Ectodermal cell (in vitro differentiated cells): Measurements from ENCODE around the gene XRCC1.
"Not testable (repeated sequence)": the region's sequence is repeated elsewhere in the genome, so short reads cannot be mapped to it uniquely, and the experiment has no call there.

Experiments used
- H3K27ac ChIP-seq: 2 replicates; pipeline ENCODE4 v1.7.0; 2013; ENCODE audit warnings: mild to moderate bottlenecking, low read depth, low read length; ENCODE audit not compliant: insufficient read depth, poor library complexity, severe bottlenecking
- H3K27me3 ChIP-seq: 2 replicates; pipeline ENCODE4 v1.7.0; 2013; ENCODE audit warnings: mild to moderate bottlenecking, low read length; ENCODE audit not compliant: insufficient read depth, control insufficient read depth, poor library complexity, severe bottlenecking
- H3K36me3 ChIP-seq: one replicate; pipeline ENCODE4 v1.7.0; 2013; ENCODE audit warnings: low read length; ENCODE audit not compliant: control insufficient read depth, insufficient read depth
- H3K4me1 ChIP-seq: one replicate; pipeline ENCODE4 v1.7.0; 2013; ENCODE audit warnings: low read length; ENCODE audit not compliant: control insufficient read depth, insufficient read depth
- H3K4me3 ChIP-seq: 2 replicates; pipeline ENCODE4 v1.7.0; 2013; ENCODE audit warnings: low read depth, low read length, control low read depth; ENCODE audit not compliant: insufficient read depth
- H3K9me3 ChIP-seq: 2 replicates; pipeline ENCODE4 v1.7.0; 2013; ENCODE audit warnings: mild to moderate bottlenecking, low read length, moderate library complexity; ENCODE audit not compliant: control insufficient read depth
- WGBS, 2 experiments: methylation state at CpG; one replicate each; pipeline ENCODE4 v1.1.7; 2013; ENCODE audit warnings: missing lambda C conversion rate in 2 of 2; 5-methylcytosine and 5-hydroxymethylcytosine counted together

The XRCC1 gene

DNA sequence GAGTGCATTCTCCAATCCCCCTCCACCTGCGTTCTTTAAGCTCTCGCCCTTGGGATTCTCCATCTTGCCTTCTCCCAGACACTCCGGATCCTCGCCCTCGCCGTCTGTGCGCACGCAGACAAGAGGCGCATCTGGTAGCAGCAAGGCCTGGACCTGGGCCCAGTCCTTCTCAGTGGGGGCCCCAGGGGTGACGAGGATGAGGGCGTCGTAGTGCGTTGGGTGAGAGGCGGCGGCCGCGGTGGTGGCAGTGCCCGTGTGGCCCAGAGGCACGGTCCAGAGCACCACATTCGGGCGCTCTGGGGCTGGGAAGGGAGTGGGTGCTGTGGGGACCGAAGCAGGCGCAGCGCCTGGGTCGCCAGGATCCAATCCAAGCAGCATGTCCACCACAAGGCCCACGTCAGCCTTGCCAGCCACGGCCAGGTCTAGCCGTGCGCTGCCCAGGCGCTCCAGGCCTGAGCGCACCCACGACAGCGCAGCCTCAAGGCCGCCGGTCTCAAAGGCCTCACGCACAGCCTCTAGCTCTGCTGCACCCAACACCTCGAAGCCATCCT is 17.5 kb upstream of the XRCC1 start:
- no peak overlapping the region for H3K27ac ChIP-seq
- peaks cover 7% of the 10 kb centered on the region for H3K4me1 ChIP-seq
- no peak overlapping the region for H3K4me3 ChIP-seq
- H3K9me3 ChIP-seq = no peaks in the 10 kb centered on the region
- no peaks in the 10 kb centered on the region for H3K27me3 ChIP-seq
- WGBS, 2 experiments = 95 to 96% methylated on average over 37 of the region's 37 CpGs
- peaks cover 31% of the 10 kb centered on the region for H3K36me3 ChIP-seq

DNA sequence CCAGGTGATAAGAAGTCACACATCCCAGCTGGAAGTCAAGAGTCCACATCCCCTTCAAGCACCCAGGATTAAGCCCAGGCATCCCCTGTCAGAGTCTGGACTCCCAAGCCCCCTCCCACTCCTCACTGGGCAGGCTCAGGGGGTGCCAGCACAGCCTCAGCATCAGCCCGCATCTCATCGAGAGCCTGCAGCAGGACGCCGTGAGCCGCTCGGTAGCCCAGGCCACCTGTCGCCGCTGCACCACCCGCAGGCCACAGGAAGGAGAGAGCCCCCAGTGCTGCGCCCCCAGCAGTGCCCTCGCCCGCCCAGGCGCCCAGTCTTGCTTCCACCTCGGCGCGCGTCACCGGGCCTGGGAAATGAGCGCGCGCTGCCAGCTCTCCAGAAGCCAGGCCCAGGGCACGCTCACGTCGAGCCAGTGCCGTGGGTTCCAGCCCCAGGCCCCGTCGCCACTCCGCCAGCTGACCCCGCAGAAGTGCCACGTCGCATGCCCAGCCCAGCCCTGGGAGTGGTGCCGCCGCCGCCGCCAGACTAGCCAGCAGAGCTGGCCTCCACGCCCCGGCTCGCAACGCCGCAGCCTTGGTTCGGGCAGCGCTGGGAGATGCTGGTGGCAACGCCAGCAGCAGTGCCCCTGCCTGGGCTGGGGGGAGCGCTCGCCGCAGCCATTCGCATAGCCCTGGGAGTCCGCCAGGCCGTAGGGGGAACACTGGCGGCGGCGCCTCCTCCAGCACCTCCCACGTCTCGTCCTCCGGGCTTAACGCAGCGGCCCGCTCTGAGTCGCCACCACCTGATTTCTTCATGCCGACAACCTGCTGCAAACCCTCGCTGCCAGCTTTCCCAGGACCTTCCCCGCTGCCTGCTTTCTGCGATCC is 16.8 kb upstream of the XRCC1 start:
- H3K9me3 ChIP-seq = no peaks in the 10 kb centered on the region
- peaks cover 31% of the 10 kb centered on the region for H3K36me3 ChIP-seq
- H3K27ac ChIP-seq = no peak overlapping the region
- no peak overlapping the region for H3K4me3 ChIP-seq
- H3K4me1 ChIP-seq = peaks cover 2% of the 10 kb centered on the region
- WGBS, 2 experiments = 96% methylated on average over 63 of the region's 63 CpGs
- no peaks in the 10 kb centered on the region for H3K27me3 ChIP-seq

DNA sequence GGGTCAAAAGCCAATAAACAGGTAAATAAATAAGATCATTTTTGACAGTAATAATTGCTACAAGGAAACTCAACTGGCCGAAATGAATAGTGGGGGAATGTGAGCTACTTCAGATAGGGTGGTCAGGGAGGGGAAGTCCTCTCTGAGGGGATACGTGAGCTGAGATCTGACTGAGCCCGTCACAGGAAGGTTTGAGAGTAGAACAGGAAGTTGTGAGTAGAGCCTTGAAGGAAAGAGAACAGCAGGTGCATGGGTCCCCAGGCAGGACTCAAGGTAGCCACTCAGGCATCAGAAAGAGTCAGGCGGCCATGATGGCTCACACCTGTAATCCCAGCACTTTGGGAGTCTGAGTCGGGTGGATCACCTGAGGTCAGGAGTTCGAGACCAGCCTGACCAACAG is 14.4 kb upstream of the XRCC1 start:
- Histone ChIP-seq H3K4me3 (no peak overlapping the region), H3K36me3 (peaks cover 31% of the 10 kb centered on the region), H3K4me1 (no peaks in the 10 kb centered on the region), H3K27ac (no peak overlapping the region), H3K27me3 (no peaks in the 10 kb centered on the region), H3K9me3 (no peaks in the 10 kb centered on the region)
- 94 to 95% methylated on average over 6 of the region's 6 CpGs for WGBS, 2 experiments

DNA sequence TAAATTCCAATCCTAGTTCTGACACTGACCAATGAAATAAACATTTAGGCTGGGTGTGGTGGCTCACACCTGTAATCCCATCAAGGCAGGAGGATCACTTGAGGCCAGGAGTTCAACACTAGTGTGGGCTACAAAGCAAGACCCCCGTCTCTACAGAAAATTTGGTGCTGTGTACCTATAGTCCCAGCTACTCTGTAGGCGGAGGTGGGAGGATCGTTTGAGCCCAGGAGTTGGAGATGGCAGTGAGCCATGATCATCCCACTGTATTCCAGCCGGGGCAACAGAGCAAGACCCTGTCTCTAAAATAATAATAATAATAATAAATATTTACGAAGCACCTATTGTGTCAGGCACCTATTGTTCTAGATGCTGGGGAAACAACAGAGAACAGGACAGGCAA is 13.9 kb upstream of the XRCC1 start:
- WGBS, 2 experiments = 90 to 94% methylated on average over 4 of the region's 5 CpGs
- Histone ChIP-seq H3K9me3 (no peaks in the 10 kb centered on the region), H3K4me3 (no peak overlapping the region), H3K27ac (no peak overlapping the region), H3K4me1 (no peaks in the 10 kb centered on the region), H3K36me3 (peaks cover 31% of the 10 kb centered on the region), H3K27me3 (no peaks in the 10 kb centered on the region)

DNA sequence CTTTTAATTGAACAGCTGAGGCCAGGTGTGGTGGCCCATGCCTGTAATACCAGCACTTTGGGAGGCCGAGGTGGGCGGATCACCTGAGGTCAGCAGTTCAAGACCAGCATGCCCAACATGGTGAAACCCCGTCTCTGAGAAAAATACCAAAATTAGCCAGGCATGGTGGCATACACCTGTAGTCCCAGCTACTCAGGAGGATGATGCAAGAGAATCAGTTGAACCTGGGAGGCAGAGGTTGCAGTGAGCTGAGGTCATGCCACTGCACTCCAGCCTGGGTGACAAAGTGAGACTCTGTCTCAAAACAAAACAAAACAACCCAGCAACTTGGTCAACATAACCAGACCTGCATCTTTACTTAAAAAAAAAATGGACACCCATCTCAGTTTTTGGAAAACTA is 11.7 kb upstream of the XRCC1 start:
- H3K4me3 ChIP-seq, H3K4me1 ChIP-seq, H3K9me3 ChIP-seq, H3K36me3 ChIP-seq, H3K27ac ChIP-seq, H3K27me3 ChIP-seq: not testable (repeated sequence)
- 92 to 95% methylated on average over 3 of the region's 3 CpGs for WGBS, 2 experiments

DNA sequence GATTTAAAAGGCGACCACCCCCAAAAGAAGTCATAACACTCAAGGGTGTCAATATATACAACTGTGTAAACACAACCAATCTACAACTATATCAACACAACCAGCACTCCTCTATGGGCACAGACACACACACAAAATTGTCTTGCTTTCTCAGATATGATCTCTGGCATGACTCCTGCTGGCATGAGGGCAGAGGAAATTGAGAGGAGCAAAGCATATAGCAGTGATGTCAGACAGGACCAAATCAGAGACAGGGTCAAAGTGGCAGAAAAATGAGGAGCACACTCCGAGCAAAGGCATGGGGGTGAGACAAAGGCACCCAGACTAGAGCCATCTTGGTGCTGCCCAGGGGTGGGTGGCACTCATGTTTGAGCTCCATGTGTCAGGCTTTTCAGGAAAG is 11.0 kb upstream of the XRCC1 start:
- peaks cover 6% of the 10 kb centered on the region for H3K36me3 ChIP-seq
- no peak overlapping the region for H3K4me3 ChIP-seq
- WGBS, 2 experiments = 90 to 94% methylated on average over 2 of the region's 2 CpGs
- H3K27ac ChIP-seq = no peak overlapping the region
- H3K4me1 ChIP-seq = no peaks in the 10 kb centered on the region
- H3K27me3 ChIP-seq = no peaks in the 10 kb centered on the region
- H3K9me3 ChIP-seq = no peaks in the 10 kb centered on the region

DNA sequence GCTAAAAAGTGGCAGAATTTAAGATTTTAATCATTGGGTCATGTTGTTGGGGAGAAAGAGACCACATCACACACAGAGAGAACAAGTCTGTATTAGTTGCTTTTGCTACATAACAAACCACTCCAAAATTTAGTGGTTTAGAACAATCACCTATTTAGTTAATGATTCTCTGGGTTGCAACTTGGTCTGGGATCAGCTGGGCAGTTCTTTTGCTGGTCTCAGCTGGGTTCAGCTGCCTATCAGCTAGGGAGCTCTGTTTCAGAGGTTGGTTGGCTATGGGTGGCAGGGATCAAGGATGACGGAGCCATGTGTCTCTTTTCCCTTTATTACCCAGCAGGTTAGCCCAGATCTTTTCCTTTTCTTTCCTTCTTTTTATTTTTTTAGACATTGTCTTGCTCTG is 9.2 kb upstream of the XRCC1 start:
- H3K27me3 ChIP-seq = no peaks in the 10 kb centered on the region
- peaks cover 6% of the 10 kb centered on the region for H3K36me3 ChIP-seq
- WGBS, 2 experiments = 77 to 85% methylated on average over 1 of the region's 1 CpG
- H3K9me3 ChIP-seq = no peaks in the 10 kb centered on the region
- no peak overlapping the region for H3K4me3 ChIP-seq
- no peaks in the 10 kb centered on the region for H3K4me1 ChIP-seq
- no peak overlapping the region for H3K27ac ChIP-seq

DNA sequence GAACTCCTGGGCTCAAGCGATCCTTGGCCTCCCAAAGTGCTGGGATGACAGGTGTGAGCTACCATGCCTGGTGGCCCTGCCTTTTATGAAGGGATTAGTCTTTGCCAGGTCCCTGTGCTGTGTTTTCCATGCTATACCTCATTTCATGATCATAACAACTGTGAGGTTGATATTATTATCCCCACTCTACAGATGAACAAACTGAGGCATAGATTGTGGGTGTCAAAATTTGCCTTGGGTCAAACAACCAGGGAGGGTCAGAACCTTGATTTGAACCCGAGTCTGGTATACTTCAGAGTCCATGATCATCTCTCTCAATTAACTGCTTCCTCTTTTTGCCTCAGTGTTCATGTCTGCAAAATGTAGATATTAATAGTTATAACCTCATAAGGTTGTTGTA is 7.2 kb upstream of the XRCC1 start:
- no peaks in the 10 kb centered on the region for H3K27me3 ChIP-seq
- no peak overlapping the region for H3K27ac ChIP-seq
- WGBS, 2 experiments = 93 to 99% methylated on average over 2 of the region's 2 CpGs
- H3K9me3 ChIP-seq = no peaks in the 10 kb centered on the region
- H3K4me3 ChIP-seq = no peak overlapping the region
- H3K36me3 ChIP-seq = no peaks in the 10 kb centered on the region
- H3K4me1 ChIP-seq = no peaks in the 10 kb centered on the region

DNA sequence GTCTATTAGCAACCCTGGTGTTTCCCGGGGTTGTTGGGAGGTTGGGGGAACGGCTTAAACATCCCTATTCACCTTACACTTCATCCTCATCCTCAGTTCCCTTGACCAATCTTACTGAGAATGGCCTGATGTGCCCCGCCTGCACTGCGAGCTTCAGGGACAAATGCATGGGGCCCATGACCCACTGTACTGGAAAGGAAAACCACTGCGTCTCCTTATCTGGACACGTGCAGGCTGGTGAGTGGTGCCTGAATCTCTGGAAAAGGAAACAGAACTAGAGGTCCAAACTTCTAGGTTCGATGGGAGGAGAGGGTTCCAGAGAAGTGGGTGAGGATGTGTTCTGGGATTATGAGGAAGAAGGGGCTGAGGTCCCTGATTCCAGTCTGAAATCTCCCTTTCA is 6.1 kb upstream of the XRCC1 start:
- 78 to 79% methylated on average over 7 of the region's 7 CpGs for WGBS, 2 experiments
- no peak overlapping the region for H3K4me3 ChIP-seq
- H3K36me3 ChIP-seq = no peaks in the 10 kb centered on the region
- H3K4me1 ChIP-seq = no peaks in the 10 kb centered on the region
- H3K27me3 ChIP-seq = no peaks in the 10 kb centered on the region
- no peaks in the 10 kb centered on the region for H3K9me3 ChIP-seq
- no peak overlapping the region for H3K27ac ChIP-seq

DNA sequence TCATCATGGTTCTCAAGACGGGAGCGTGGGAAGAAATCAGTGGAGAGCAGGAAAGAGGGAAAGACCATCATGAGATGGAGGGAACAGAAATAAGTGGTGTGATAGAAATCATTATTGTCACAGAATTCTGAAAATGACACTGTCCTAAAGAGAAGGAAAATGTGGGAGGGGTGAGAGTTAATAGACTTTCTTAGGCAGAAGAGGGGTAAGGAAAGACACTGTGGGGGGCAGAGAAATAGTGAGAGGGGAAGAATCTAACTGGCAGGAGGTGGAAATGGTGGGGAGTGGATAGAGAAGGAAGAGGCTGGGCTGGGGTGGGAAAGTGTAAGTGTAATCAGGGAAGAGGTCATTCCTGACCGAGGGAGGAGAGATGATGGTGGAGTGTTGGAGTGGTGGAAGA is 3.5 kb upstream of the XRCC1 start:
- H3K9me3 ChIP-seq = no peaks in the 10 kb centered on the region
- WGBS, 2 experiments = 89 to 95% methylated on average over 3 of the region's 3 CpGs
- no peak overlapping the region for H3K4me3 ChIP-seq
- no peaks in the 10 kb centered on the region for H3K36me3 ChIP-seq
- no peaks in the 10 kb centered on the region for H3K27me3 ChIP-seq
- H3K27ac ChIP-seq = no peak overlapping the region
- H3K4me1 ChIP-seq = peaks cover 4% of the 10 kb centered on the region
